Measurements from ENCODE around the gene HOXA5.
A peak's percentile ranks its signal among the peaks of the same experiment; 100 is the strongest.

HOXA5 gene

DNA sequence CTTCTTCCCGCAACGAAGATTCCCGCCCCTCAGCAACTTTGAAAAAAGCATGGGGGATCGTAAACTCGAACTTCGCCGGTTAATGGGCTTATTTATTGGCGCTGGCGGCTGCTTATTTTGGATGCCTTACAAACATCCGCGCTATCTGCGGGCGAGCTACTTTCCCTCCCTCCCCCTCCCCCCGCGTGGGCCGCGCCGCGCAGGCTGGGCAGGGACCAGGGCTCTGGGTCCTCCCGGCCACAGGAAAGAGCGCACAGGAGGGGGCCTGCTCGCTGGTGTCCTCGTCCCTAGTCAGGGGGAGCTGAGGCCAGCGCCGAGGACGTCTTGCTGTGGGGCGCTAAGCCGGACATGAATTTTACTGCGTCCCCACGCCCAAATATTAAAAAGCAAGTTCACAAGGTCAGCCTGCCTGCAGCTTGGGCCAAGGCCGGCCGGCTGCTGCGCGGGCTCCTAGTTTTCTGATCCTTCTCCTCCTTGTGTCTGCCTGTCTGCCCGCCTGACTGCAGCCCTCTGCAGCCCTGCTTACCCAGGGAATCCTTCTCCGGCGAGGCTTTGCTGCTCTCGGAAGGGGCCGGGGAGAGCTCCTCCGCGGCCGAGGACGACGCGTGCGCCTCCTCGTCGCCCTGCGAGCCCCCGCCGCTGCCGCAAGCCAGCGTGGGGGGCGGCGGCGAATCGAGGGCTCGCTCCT is 29.5 kb upstream of the HOXA5 start (continued):
- TF ChIP-seq, protein P1, sequence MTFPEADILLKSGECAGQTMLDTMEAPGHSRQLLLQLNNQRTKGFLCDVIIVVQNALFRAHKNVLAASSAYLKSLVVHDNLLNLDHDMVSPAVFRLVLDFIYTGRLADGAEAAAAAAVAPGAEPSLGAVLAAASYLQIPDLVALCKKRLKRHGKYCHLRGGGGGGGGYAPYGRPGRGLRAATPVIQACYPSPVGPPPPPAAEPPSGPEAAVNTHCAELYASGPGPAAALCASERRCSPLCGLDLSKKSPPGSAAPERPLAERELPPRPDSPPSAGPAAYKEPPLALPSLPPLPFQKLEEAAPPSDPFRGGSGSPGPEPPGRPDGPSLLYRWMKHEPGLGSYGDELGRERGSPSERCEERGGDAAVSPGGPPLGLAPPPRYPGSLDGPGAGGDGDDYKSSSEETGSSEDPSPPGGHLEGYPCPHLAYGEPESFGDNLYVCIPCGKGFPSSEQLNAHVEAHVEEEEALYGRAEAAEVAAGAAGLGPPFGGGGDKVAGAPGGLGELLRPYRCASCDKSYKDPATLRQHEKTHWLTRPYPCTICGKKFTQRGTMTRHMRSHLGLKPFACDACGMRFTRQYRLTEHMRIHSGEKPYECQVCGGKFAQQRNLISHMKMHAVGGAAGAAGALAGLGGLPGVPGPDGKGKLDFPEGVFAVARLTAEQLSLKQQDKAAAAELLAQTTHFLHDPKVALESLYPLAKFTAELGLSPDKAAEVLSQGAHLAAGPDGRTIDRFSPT (tag by site-specific recombination; IDR thresholded peaks at IDR 0.05), result peak; percentile 40; the same call in 1 of the 2 replicates
- TF ChIP-seq SP7 (tag by site-specific recombination; IDR thresholded peaks at IDR 0.05), result peak; percentile 67
- TF ChIP-seq KLF10 (tag by site-specific recombination; IDR thresholded peaks at IDR 0.05), result peak; percentile 53; the same call in 1 of the 2 replicates
- peak; percentile 83 for TF ChIP-seq ZBTB17 (tag by site-specific recombination; IDR thresholded peaks at IDR 0.05)
- TF ChIP-seq ZNF302 (tag by site-specific recombination; IDR thresholded peaks at IDR 0.05; ENCODE audit: low read depth), result no peak
- TF ChIP-seq, protein P2, sequence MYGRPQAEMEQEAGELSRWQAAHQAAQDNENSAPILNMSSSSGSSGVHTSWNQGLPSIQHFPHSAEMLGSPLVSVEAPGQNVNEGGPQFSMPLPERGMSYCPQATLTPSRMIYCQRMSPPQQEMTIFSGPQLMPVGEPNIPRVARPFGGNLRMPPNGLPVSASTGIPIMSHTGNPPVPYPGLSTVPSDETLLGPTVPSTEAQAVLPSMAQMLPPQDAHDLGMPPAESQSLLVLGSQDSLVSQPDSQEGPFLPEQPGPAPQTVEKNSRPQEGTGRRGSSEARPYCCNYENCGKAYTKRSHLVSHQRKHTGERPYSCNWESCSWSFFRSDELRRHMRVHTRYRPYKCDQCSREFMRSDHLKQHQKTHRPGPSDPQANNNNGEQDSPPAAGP (tag by site-specific recombination; IDR thresholded peaks at IDR 0.05), result peak; percentile 77; the same call in 1 of the 2 replicates
- peak; percentile 88 for TF ChIP-seq ZXDB (tag by site-specific recombination; IDR thresholded peaks at IDR 0.05)
- peak; percentile 38; the same call in 1 of the 2 replicates for TF ChIP-seq TCF7L2 (IDR thresholded peaks at IDR 0.05; ENCODE audit: borderline replicate concordance, low read depth, low read length)
- no peak for TF ChIP-seq ZNF510 (tag by site-specific recombination; IDR thresholded peaks at IDR 0.05; ENCODE audit: insufficient replicate concordance)
- peak; percentile 78; the same call in 1 of the 2 replicates for TF ChIP-seq GLIS2 (tag by site-specific recombination; IDR thresholded peaks at IDR 0.05)

DNA sequence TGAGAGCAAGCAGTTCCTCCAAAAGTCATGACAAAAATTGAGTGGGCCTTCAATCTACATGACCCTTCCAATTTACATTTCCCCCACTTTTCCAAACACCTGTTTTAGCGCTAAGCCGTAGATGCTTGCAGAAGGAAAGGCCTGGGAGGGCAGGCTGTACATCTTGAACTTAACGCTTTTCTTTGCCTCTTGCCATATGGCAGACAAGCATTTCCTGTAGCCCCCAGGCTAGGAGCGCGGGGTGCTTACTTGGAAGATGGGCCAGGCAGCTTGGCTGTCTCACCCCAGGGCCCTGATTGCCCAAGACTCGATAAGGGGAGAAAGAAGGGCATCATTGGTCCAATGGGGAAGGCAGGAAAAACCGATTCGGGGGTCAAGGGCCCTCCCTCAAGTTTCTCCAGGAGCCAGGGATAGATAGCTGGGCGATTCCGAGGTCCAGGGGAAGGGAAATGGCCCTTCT is 28.9 kb upstream of the HOXA5 start:
- ChIA-PET CTCF (interaction anchor here (0.5 to 0.8 kb wide), 2 partner anchors 10 to 360 kb away, joined by 3 read pairs; no protein-coding TSS in a partner anchor), POLR2A (interaction anchor here (0.6 to 11.2 kb wide), 16 partner anchors 7 to 1316 kb away, joined by 3 to 237 read pairs (median 6); partner anchors contain the start of genes CBX3, HOXA11, HOXA13 and HOXA6)
- peak overlapping the region; percentile 76 for H3K4me3 ChIP-seq (ENCODE audit: low read depth, low read length)
- TF ChIP-seq ZNF670 (tag by site-specific recombination; IDR thresholded peaks at IDR 0.05; ENCODE audit: low read depth) (no peak), ZBTB20 (tag by site-specific recombination; IDR thresholded peaks at IDR 0.05) (peak; percentile 65), SETDB1 (IDR thresholded peaks at IDR 0.05; ENCODE audit: insufficient read length, low read length) (no peak), ZFHX2 (tag by site-specific recombination; conservative IDR thresholded peaks at IDR 0.05) (no peak), ZNF24 (tag by site-specific recombination; IDR thresholded peaks at IDR 0.05) (no peak)
- TF ChIP-seq, protein P3, sequence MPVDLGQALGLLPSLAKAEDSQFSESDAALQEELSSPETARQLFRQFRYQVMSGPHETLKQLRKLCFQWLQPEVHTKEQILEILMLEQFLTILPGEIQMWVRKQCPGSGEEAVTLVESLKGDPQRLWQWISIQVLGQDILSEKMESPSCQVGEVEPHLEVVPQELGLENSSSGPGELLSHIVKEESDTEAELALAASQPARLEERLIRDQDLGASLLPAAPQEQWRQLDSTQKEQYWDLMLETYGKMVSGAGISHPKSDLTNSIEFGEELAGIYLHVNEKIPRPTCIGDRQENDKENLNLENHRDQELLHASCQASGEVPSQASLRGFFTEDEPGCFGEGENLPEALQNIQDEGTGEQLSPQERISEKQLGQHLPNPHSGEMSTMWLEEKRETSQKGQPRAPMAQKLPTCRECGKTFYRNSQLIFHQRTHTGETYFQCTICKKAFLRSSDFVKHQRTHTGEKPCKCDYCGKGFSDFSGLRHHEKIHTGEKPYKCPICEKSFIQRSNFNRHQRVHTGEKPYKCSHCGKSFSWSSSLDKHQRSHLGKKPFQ (tag by site-specific recombination; IDR thresholded peaks at IDR 0.05), result no peak
- no peaks in the 10 kb centered on the region for H3K9me3 ChIP-seq (ENCODE audit: control insufficient read depth, insufficient read depth, low read depth, low read length)
- H3K4me1 ChIP-seq (ENCODE audit: control insufficient read depth, insufficient read depth, low read length), result peaks cover 12% of the 10 kb centered on the region
- H3K36me3 ChIP-seq (ENCODE audit: control insufficient read depth in 2 of 2, insufficient read depth in 1 of 2, low read length in 2 of 2), result peaks cover 8 to 24% of the 10 kb centered on the region in 2 experiments
- H3K27ac ChIP-seq (ENCODE audit: extremely low read depth, low read depth, low read length), result peak overlapping the region; percentile 100

DNA sequence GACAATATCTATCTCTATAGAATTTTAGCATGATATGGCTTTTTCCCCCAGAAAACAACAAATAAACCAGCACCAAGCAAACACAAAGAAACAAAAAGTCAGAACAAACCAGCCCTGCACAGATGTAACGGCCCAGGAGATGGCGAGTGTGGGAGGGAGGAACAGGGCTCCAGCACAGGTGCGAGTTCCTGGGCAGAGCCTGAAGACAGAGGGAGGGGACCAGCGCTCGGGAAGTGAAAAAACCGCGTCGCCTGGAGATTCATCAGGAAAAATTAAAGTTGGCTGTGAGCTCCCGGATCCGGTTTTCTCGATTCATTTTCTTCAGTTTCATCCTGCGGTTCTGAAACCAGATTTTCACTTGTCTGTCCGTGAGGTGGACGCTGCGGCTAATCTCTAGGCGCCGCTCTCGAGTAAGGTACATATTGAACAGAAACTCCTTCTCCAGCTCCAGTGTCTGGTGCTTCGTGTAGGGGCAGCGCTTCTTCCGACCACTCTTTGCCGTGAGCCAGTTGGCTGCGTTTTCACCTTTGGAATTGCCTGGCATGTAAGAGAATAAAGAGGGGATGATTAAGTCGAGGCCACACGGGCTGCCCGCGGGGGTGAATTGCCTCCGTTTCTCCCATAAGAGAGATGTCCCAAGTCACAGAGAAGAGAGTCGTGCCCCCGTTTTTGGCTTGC is 28.3 kb upstream of the HOXA5 start:
- Histone ChIP-seq H3K4me1 (ENCODE audit: control insufficient read depth, insufficient read depth, low read length) (peaks cover 17% of the 10 kb centered on the region), H3K4me3 (ENCODE audit: low read depth, low read length) (peak overlapping the region; percentile 76), H3K9me3 (ENCODE audit: control insufficient read depth, insufficient read depth, low read depth, low read length) (no peaks in the 10 kb centered on the region), H3K27ac (ENCODE audit: extremely low read depth, low read depth, low read length) (peak overlapping the region; percentile 100), H3K36me3 (ENCODE audit: control insufficient read depth in 2 of 2, insufficient read depth in 1 of 2, low read length in 2 of 2) (peaks cover 8 to 24% of the 10 kb centered on the region in 2 experiments)
- ChIA-PET POLR2A (interaction anchor here (0.6 to 11.2 kb wide), 8 partner anchors 8 to 315 kb away, joined by 3 to 237 read pairs (median 7); partner anchors contain the start of genes HOXA11 and HOXA7), CTCF (interaction anchor here (0.6 to 1.3 kb wide), 4 partner anchors 9 to 487 kb away, joined by 3 to 5 read pairs (median 4); no protein-coding TSS in a partner anchor)
- TF ChIP-seq, protein P4, sequence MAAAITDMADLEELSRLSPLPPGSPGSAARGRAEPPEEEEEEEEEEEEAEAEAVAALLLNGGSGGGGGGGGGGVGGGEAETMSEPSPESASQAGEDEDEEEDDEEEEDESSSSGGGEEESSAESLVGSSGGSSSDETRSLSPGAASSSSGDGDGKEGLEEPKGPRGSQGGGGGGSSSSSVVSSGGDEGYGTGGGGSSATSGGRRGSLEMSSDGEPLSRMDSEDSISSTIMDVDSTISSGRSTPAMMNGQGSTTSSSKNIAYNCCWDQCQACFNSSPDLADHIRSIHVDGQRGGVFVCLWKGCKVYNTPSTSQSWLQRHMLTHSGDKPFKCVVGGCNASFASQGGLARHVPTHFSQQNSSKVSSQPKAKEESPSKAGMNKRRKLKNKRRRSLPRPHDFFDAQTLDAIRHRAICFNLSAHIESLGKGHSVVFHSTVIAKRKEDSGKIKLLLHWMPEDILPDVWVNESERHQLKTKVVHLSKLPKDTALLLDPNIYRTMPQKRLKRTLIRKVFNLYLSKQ (tag by site-specific recombination; IDR thresholded peaks at IDR 0.05; ENCODE audit: borderline replicate concordance), result no peak
- TF ChIP-seq SP2 (tag by site-specific recombination; IDR thresholded peaks at IDR 0.05), result peak; percentile 59
- no peak for TF ChIP-seq ZBTB7A (tag by site-specific recombination; IDR thresholded peaks at IDR 0.05; ENCODE audit: low read depth)
- TF ChIP-seq, protein P1 (tag by site-specific recombination; IDR thresholded peaks at IDR 0.05), result no peak
